NCI-H510A treated with DMSO at 0.1 percent for 48 hours (cell line): ENCODE data around the gene ADAM33.

Experiments
- DNase-seq: peaks from one replicate; lab custom pipeline; 2025; lab: John Stamatoyannopoulos, UW

ADAM33 gene

DNA sequence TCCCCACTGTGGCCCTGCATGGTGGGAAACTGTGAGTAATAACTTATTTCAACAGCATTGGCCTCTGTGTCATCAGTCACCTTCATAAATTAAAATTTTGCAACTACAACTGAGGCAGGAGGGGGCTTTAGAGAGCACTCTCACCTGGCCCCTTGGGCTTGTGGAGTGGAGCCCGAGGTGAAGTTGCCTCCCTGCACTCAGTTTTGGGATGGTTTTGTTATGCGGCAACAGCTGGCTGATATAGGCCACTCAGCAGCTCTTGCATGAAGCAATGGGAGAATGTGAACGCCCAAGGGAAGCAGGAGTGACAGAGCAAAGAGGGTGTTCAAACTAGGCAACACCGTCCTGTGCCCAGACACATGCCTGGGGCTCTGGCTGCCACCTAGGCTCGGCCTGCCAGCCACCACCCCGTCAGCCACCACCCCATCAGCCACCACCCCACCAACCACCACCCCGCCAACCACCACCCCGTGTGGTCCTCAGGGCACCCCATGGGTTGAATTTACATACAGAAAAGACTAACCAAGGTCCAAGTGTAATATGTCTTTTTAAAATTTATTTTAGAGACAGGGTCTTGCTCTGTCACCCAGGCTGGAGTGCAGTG lies 14.3 kb downstream of the ADAM33 start:
- DNase-seq, result no peak

DNA sequence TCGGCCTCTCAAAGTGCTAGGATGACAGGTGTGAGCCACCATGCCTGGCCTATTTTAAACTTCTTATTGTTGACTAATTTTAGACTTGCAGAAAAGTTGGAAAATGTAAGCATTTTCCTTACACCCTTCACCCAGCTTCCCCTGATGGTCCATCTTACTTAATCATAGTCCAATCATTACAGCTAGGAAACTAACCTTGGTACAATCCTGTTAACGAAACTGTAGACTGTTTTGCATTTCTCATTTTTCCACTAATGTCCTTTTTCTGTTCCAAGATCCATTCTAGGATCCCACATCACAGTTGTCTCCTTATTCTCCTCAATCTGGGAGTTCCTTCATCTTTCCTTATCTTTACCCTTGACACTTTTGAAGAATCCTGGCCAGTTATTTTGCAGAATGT lies 18.0 kb downstream of the ADAM33 start:
- DNase-seq, result no peak

DNA sequence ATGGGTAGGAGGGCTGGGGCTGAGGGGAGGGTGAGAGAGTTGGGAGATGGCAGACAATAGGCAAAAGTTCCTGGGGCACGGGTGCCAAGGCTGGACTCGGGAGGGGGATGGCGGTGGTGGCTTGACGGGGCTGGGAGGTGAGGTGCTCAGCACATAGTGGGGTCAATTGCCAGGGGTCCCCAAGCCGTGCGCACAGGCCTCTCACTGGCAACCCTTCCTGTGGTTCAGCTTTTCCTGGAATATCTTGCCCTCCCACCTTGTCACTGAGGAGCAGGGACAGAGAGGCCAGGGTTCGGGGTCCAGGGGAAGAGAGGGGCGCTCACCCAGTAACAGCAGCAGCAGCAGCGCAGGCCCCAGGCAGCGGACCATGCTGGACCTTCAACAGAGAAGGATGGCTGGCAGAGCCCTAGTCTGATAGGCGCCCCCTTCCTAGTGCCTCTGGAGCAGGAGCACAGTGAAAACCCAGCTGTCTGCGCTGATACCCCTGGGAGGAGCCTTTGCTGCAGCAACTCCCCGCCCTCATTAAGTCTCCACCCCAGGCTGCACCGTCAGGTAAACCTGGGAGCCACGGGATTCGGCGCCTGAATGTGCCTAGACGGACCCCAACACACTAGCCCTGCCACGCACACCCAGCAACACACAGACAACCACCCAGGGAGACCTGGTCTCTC lies 18.6 kb downstream of the ADAM33 start, which contains the start of gene GFRA4:
Gene GFRA4 (minus strand): TSS at position 369 of the 671 bp plus-strand sequence. CDS start 0 bp downstream, at position 369.
- DNase-seq, result no peak

DNA sequence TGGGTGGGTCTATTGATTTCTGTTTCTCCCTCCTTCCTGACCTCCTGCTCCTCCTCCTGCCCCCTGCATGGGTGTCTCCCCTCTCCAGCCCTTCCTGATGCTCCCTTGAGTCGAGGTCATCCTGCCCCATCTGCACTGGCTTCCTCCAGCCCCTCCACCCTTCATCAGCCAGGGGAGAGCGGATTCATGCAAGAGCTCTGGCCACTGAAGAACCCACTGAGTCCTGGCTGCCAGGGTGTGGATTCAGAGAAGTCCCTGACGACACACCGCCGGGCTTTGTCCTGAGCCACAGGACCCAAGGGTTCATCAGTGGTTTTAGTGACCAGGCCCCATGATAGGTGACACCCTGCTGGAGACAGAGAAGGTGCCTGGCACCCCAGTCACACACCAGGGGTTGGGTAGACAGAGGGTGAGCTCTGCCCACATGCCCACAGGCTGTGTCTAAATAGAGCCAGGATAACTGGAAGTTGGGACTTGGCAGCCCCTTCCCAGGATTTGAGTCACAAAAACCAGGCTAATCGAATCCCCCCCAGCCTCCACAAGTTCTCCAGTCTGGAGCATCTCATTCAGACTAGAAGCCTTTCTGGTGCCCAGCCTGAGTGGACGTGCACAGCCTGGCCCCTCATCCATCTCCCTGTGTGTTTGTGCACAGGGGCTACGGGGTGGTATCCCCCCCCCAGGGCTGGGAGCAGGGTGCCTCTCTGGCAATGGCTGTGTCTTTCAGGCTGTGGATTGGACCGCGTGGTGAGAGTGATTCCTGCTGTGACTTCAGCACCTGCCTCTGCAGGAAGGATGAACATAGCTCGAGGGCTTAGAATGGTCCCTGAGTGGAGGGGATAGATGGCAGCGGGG lies 19.8 kb downstream of the ADAM33 start:
- peak; percentile 17 for DNase-seq

DNA sequence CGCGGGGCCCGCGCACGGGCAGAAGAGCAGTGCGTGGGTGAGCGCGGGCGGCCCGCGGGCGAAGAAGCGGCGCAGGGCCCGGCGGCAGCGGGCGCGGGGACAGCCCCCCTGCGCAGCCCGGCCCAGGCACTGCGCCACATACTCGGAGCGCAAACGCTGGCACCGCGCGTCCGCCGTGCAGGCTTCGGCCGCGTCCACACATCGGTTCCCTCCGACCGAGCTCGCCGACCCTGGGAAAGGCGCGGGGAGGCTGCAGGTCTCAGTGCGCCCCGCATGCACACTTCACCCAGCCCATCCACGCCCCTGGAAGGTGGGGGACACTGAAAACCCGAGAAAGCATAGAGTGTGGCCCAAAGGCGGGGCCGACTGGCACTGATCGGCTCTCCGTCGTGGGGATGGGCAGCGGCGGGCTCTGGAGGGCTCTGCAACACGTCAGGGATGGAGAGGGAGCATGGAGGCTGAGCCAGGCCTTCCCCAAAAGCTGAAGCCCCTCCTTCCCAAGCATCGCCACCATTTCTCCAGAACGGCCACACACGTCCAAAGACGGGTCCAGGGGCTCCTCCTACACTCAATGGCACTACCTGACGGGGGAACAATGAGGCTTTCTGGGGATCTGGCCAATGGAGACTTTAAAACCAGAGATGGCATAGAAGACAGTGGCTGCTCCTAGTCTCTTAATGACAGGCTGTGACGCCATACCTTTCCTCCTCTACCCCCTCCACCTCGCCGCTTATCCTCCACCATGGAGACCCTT lies 20.6 kb downstream of the ADAM33 start:
- DNase-seq, result no peak

DNA sequence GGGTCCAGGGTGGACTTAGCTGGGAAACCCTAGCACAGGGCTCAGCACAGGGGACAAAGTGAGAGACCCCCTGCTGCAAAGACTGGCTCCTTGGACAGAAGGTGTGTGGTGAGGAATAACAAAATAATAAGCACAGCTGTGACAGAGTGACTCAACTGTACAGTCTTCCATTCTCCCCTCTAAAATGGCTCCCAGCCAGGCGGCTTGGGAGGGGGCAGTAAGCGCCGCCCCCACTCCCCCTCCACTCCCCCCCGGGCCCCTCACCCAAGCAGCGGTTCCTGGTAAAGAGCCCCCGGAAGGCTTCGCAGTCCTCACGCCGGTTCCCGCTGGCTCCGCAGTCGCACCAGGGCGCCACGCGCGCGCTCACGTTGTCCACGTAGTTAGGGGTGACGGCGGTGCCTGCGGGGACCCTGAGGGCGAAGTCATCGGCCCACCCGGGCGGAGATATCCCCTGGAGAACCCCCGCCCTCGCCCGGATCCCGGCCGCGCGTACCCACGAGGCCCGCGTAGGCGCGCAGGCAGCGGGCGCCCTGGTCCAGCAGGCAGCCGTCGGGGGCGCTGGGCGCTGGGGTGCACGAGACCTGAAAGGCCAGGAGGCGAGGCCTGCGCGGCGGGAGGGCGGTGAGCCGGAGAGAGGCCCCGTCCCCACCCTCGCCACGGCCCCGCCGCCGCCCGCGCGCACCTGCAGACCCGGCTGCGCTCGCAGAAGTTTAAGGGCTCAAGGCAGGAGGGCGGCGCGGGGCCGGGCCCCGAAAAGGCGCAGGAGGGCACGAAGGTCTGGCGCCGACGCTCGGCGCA lies 21.3 kb downstream of the ADAM33 start:
- no peak for DNase-seq

DNA sequence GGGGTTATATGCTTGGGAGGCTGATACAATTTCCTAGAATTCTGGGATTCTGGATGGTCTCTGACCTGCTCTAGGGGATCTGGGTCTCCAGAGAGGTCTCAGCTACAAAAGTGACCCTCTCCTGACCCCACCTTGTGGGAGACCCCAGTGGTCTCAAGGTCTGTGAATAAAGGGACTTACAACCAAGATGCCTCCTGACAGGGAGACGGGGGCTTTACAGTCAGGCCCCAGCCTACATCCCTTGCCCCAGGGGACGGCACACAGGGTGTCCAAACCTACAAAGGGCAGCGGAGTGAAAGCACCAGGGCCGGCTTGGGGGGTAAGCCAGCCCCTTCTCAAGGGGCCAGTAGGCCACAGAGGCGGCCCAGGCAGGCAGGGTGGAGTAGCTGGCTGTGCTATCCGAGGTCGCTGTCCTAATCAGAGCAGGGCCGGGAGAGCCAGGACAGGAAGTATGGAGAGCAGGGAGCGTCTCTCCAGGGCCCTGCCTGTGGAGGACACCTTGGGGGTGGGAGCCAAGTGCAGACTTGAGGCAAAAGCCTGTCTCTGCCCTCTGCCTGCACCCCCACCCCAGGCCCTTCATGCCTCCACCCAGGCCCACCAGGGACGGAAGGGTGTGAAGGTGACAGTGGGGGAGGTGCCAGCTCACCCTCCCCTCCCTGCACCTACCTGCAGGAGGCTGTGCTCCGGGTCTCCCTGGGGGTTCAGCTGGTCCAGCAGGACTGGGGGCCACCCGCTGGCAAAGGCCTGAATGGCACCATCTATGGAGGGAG lies 22.1 kb downstream of the ADAM33 start:
- DNase-seq, result no peak

DNA sequence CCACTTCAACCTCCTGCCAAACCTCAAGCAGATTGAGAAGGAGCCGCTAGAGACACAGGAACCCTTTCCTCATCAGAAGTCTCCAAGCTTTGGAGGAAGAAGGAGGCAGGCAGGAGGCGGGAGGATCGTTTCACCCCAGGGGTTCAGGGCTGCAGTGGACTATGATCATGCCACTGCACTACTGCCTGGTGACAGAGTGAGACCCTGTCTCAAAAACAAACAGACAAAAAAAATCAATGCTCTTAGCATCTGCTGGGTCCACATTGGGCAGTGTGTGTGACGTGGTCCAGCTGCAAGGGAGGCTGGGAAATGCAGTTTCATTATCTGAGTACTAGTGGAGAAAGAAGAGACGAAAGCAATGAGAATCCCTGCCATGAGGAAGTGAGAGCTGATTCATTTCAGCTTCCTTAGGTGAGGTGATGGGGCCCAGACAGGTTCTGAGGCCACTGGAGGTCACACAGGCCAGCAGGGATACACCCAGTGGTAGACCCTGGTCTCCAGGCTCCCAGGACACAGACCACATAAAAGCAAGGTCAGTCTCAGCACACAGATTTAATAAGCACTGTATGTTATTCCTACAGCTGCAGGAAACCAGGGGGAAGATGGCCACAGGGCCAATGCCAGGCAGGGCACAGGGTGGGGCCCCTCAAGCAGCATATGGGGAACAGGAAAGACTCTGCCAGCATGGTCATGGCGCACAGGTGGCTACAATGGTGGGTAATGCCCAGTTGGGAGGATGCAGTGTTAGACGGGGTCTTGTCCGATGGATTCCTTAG lies 22.9 kb downstream of the ADAM33 start:
- DNase-seq, result no peak

DNA sequence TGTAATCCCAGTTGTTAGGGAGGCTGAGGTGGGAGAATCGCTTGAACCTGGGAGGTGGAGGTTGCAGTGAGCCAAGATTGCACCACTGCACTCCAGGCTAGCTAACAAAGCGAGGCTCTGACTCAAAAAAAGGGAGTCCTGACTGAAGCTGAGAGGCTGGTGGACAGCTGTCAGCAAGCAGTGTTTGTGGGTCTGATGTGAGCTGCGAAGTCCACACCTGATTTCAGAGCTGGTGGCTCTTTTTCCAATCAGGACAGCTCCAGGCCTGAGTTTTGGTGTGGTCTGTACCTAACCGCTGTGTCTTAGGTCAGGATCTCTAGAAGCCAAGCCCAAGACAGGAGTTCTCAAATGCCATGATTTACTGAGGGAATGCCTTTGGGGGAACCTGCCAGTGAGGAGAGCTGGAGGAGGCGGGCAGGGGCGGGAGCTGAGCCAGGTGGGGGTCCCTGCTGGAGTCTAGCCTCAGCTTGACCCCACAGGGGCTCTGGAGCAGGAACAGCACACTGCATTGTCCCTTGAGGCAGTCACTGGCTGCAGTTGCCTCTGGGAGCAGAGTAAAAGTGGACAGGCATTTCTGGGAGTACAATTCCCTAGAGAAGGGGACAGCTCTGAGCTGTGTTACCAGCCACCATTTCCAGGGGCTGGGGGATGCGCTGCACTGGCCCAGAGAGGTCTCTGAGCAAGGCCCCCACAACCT lies 23.6 kb downstream of the ADAM33 start:
- DNase-seq, result no peak

DNA sequence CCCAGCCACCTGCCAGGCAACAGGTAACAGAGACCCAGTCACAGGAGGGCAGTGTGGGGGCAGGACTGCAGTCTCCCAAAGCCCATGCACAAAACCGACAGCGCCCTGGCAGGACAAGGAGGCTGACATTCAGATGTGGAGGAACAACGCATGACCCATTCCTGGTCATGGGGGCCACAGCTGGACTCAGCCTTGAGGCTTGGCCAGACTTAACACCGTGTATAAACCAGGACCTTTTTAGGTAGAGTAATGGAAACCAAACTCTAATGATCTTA lies 26.7 kb downstream of the ADAM33 start:
- no peak for DNase-seq

DNA sequence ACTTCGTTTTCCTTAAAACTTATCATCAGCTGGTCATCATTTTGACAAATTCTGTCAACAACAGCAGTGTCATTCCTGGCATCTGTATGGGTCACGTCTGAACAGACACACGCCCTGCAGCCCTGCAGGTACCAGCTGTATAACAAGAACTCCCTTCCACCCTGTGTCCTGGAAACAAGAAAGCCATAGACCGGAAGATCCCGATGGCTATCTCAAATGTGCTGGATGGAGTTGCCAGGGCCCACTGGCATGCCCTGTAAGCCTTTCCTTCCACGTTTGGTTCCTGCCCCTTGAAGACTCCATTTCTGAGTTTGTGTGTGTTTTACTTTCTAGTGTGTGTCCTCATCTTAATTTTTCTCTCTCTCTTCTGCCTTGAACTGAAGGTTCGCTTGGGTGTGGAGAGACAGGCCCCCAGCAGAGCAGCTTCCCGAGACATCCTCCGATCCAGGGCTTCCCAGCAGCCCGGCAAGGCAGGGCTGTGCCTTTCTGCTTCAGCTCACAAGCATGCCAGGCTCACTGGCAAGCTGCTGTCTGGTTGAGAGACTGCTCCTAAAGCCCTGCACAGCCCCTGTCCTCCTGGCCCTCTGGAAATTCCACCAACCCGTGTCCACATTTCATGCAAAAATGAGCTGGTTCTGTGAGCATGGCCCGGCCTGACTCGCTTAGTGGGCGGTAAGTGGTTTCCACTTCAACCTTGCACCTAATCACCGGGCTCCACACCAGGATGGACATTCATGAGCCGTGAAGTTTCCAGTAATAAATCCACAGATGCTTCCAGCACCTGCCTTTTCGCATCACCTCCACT lies 27.3 kb downstream of the ADAM33 start:
- DNase-seq, result peak; percentile 98

DNA sequence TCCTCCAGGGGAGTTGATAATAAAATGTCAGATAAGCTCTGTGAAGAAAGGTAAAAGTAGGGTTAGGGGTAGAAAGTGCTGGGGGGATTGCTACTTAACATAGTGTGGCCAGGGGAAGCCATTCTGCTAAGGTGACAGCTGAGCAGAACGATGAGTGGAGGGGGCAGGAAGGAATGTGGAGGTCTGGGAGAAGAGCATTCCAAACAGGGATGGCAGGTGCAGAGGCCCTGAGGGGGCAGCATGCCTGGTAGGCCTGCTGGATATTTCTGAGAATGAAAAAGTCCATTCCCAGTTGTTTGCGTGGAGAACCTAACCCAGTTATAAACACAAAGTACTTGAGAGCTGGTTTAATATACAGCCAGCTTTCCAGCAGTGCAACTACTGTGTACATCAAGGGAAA lies 27.9 kb downstream of the ADAM33 start:
- DNase-seq, result peak; percentile 80

DNA sequence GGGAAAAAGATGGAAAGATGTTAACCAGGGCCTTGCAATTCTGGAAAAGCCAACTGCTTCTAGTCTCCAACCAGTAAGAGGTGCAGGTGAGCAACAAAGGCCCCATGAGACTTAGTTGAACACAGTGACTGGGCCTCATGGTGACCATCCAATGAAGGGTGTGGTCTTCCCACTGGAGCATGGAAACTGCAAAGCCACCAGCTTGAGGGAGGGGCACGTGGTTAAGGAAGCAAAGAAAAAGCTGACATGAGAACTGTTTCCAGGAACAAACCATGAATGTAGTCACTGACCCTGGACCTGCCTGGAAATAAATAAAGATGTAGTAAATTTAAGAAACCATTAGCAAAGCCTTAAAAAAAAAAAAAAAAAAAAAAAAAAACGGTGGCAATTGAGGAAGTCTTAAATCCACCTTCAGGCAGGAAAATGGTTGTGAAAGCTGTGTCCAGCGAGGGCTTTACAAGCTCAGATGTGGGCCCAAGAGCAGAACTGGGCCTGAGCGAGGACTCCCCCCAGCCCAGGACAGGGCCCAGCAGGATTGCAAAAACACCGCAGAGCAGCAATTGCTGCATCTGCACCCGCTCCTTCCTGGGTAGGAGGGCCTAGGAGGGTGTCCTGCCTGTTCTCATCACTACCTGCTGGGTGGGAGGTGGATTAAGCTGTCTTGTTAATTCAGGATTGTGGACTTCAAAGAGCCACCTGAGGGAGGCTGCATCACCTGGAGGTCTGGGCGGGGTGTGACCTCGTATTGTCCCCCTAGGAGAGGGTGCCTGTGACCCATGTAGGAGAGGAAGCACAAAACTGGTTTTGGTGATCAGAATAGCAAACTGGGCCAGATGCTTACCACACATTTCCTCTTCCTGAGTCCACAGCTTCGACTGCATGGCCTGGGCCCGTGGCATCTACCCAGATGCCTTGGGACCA lies 28.9 kb downstream of the ADAM33 start:
- DNase-seq, result peak; percentile 84

DNA sequence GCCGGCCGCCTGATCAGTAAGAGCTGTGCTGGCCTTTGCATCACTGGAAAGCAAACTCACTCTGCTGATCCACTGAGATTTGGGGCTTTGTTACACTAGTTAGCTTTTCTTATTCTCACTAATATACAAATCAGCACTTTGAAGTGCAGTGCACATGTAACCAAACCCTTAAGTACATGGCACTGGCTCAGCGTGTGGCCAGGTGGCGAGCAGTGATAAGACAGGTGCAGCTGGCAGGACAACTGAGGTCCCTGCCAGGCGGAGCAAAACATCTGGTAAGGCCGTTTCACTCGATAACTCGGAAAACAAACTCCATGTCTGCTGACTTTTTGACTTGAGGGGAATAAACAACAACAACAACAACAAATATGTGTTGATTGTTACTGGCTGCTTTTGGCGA lies 29.6 kb downstream of the ADAM33 start:
- DNase-seq, result peak; percentile 92

DNA sequence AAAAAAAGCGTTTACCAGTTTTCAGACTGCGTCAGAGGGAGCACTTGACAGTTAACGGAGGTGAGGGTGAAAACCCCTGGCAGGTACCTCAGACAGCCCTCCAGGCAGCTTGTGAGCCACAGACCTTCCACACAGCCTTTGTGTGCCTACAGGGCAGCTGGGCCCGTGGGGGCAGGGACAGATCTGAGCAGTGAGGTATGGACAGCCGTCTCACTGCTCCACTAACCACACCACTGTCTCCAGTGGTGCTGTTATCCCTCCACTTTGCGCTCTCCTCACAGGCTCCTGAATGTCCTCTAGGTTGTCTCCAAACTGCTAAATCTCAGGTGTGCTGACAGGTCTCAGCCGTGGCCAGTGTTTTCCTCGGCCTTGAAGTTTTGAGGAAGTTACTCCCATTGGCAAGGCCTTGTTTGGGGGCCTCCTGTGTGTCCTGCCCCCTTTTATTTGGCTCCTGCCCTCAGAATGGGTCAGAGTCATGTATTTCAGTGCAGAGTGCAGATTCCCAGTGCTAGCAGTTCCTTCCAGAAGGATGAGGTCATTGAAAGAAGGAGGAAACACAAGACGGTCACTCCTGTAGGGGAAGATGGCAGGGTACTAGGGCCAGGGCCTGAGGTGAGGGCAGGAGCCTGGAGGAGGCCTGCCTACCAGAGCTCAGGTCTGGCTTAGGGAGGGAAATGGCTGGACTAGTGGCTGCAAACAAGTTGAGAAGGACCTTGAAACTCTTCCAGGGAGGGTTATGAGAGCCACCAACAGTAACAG lies 30.4 kb downstream of the ADAM33 start:
- DNase-seq, result peak; percentile 86

DNA sequence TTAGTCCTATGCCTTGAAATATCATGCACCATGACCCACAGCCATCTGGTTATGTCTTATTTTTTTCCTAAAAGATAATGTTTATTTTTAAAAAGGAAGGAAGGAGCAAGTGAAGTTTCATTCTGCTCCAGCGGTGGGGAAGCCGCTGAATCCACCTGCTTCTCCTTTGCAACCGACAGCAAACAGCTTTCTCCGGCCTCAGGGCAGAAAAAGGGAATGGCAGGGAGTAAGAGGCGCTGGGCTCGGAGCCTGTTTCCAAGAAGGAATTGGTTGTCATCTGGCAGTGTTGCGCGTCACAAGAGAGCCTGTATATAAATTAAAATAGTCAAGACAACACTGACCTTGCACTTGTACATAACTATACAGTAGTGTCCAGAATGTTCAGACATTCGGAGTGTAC lies 32.9 kb downstream of the ADAM33 start:
- no peak for DNase-seq

DNA sequence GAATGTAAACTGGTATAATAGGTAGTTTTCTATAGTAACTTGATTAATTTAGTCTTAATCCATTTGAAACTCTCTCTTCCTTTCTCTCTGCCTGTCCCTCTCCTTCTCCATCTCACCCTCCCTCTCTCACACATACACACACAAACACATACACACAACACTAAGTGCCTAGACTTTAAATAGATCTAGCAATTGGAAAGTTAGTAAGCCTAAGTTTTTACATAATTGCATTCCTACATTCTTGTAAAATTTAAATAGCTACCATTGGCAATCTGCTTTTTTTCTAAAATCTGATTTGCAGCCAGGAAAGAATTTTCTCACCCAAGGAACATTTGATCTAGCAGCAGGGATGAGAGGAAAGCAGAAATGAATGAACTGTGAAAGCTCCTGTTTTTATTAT lies 34.3 kb downstream of the ADAM33 start:
- no peak for DNase-seq
